Stomach (tissue), 4 donors: Measurements from ENCODE around the gene TEX2.

Source experiments
- EP300 ChIP-seq: sonication (generic); formaldehyde crosslinking; IDR thresholded peaks from one replicate; pipeline ENCODE4 v1.6.1; 2017; ENCODE audit warnings: antibody characterized with exemption
- POLR2A ChIP-seq, 4 donors: fragments of 450-650 bp; IDR thresholded peaks; one replicate each; pipeline ENCODE4 v1.6.1; 2016; ENCODE audit warnings: antibody characterized with exemption in 4 of 4, control low read depth in 2 of 4, mild to moderate bottlenecking in 1 of 4, moderate library complexity in 1 of 4
- POLR2AphosphoS5 ChIP-seq, 3 donors: sonication (generic); formaldehyde crosslinking; IDR thresholded peaks; one replicate each; pipeline ENCODE4 v1.6.1; 2016; ENCODE audit warnings: antibody characterized with exemption in 3 of 3
- TF ChIP-seq, protein P1 (sequence below), 7 experiments: fragments of 450-650 bp in 4 of 7; fragments of 200-600 bp in 3 of 7; sonication (generic) in 3 of 7; IDR thresholded peaks; one replicate each; pipeline ENCODE4 v1.5.1; 2016 to 2019; ENCODE audit warnings: antibody characterized with exemption in 7 of 7, control low read depth in 2 of 7, mild to moderate bottlenecking in 1 of 7

- TF ChIP-seq POLR2A (IDR thresholded peaks at IDR 0.05) (no peak), EP300 (no peak), POLR2AphosphoS5 (IDR thresholded peaks at IDR 0.05) (no peak)
- TF ChIP-seq, protein P1, sequence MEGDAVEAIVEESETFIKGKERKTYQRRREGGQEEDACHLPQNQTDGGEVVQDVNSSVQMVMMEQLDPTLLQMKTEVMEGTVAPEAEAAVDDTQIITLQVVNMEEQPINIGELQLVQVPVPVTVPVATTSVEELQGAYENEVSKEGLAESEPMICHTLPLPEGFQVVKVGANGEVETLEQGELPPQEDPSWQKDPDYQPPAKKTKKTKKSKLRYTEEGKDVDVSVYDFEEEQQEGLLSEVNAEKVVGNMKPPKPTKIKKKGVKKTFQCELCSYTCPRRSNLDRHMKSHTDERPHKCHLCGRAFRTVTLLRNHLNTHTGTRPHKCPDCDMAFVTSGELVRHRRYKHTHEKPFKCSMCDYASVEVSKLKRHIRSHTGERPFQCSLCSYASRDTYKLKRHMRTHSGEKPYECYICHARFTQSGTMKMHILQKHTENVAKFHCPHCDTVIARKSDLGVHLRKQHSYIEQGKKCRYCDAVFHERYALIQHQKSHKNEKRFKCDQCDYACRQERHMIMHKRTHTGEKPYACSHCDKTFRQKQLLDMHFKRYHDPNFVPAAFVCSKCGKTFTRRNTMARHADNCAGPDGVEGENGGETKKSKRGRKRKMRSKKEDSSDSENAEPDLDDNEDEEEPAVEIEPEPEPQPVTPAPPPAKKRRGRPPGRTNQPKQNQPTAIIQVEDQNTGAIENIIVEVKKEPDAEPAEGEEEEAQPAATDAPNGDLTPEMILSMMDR (IDR thresholded peaks at IDR 0.05): no peak
Measured at GRCh38 chr17:64225410-64225809, 37.6 kb downstream of the TEX2 start.
